ENCODE measurements around the gene ENTPD3.

- TF ChIP-seq EZH2 (IDR thresholded peaks at IDR 0.05; ENCODE audit: borderline replicate concordance, insufficient read depth, low read depth, low read length, poor library complexity, severe bottlenecking) (no peak), CTCF (IDR thresholded peaks at IDR 0.05) (no peak)
These were observed 90.7 kb downstream of the ENTPD3 start for GRCh38 chr3:40477666-40478065.
